Heart right ventricle (tissue), 16 donors: ENCODE results near the gene DSC3. TPM values are rescaled to one million over a fixed set of nuclear protein-coding genes. Genes with fewer than 3 reads are reported as not detected.

Experiments used
- ATAC-seq, 8 donors: fragments of 200-7000 bp; cut with Tn5 transposase; one replicate each; pipeline ENCODE4 v1.9.1; 2020; ENCODE audit warnings: mild to moderate bottlenecking in 8 of 8, moderate library complexity in 8 of 8, moderate number of reproducible peaks in 1 of 8
- DNase-seq, 2 donors: peaks; one replicate each; pipeline ENCODE4 v3.0.0-alpha.2; 2020
- H3K27ac ChIP-seq, 10 donors: fragments of 200-600 bp; sonication (generic) in 2 of 10; one replicate each; pipeline versions ENCODE4 v1.5.0 to v1.8.0; 2020 to 2022; ENCODE audit warnings: mild to moderate bottlenecking in 3 of 10
- H3K27me3 ChIP-seq, 7 donors: fragments of 200-600 bp; one replicate each; pipeline ENCODE4 v1.8.0; 2021 to 2022; ENCODE audit warnings: mild to moderate bottlenecking in 2 of 7
- H3K36me3 ChIP-seq, 9 donors: fragments of 200-600 bp; sonication (generic) in 1 of 9; one replicate each; pipeline versions ENCODE4 v1.5.0 to v1.8.0; 2020 to 2022; ENCODE audit warnings: mild to moderate bottlenecking in 2 of 9
- H3K4me1 ChIP-seq, 9 donors: fragments of 200-600 bp; sonication (generic) in 1 of 9; one replicate each; pipeline versions ENCODE4 v1.5.0 to v1.8.0; 2020 to 2022; ENCODE audit warnings: mild to moderate bottlenecking in 4 of 9
- H3K4me3 ChIP-seq, 10 donors: fragments of 200-600 bp; sonication (generic) in 2 of 10; one replicate each; pipeline versions ENCODE4 v1.5.0 to v1.8.0; 2020 to 2022; ENCODE audit warnings: mild to moderate bottlenecking in 7 of 10, moderate library complexity in 2 of 10
- H3K9me3 ChIP-seq, 11 donors: fragments of 200-600 bp in 10 of 11; sonication (generic) in 2 of 11; one replicate each; pipeline versions ENCODE4 v1.5.0 to v1.8.0; 2013 to 2022; ENCODE audit warnings: mild to moderate bottlenecking in 2 of 11, control low read depth in 1 of 11, moderate library complexity in 1 of 11
- CTCF ChIP-seq, 9 donors: fragments of 200-600 bp; sonication (generic) in 2 of 9; IDR thresholded peaks; one replicate each; pipeline versions ENCODE4 v1.5.0 to v1.8.0; 2021 to 2022; ENCODE audit warnings: antibody characterized with exemption in 9 of 9, mild to moderate bottlenecking in 5 of 9, moderate library complexity in 1 of 9
- WGBS, 2 donors: extraction: QIAGEN DNeasy Blood & Tissue Kit; methylation state at CpG; one replicate each; pipeline ENCODE4 v1.1.7; 2013; ENCODE audit warnings: inconsistent platforms in 1 of 2; 5-methylcytosine and 5-hydroxymethylcytosine counted together
- intact Hi-C, 10 donors: fragments of 100-400 bp; cut with DNase I; formaldehyde crosslinking; loops; one replicate each; pipeline versions ENCODE4 v1.11.1 to v1.14.2; 2022
- polyA plus RNA-seq, 2 donors: library from polyadenylated mRNA; stranded (reverse); fragments of 200-250 nt; gene quantifications; one replicate each; pipeline ENCODE4 v1.2.3, GENCODE V29; 2013
- total RNA-seq, 10 donors: library from RNA; stranded (reverse); fragmentation: NEBNext Ultra II Directional in 3 of 10; extraction: Animal tissue kit (Norgen Biotek cat#: 25700) in 3 of 10; gene quantifications; one replicate each; pipeline versions ENCODE4 v1.2.1 to v1.2.4, GENCODE V29; 2021 to 2023
- donor health status: Arrhythmogenic right ventricular cardiomyopathy.
- donor health status: ischemic (EF 13 %, LVEDD 7.1; RV severe dilation, severe dysfunction).
- donor health status: healthy with polysubstance abuse.
- donor health status: DM: no; HTN: yes; CAD: no.
- donor health status: DM: no; HTN: no; CAD: no.
- donor health status: ischemic (EF 25% LVEDD 6.9; RV normal size, moderate dysfunction).
- donor health status: ischemic (EF 25% LVEDD 5.7; RV mildly dilated, moderate dysfunction).
- donor health status: healthy.
- donor health status: DM: yes; HTN: yes; CAD: no.
- donor health status: Ischemic cardiomyopathy.
- donor health status: ischemic (EF 35%, LVEDD 5.7; RV mildly dilated, moderate dysfunction).
- donor health status: nonischemic (EF 11% LVEDD 7.7; RV severe dilation, severe dysfunction).
- donor health status: DM: yes; HTN: yes; CAD: no.
- donor health status: PGD.
- donor health status: ischemic (EF 29% LVEDD 5.4; RV normal size, mild dysfunction).
- donor health status: nonischemic (EF 23%, LVEDD 6.1; RV moderate dilation, normal function).

The DSC3 gene
- total and polyA plus RNA-seq, 12 donors: 0.04 to 0.44 (median 0.13) TPM; not detected in 3

DNA sequence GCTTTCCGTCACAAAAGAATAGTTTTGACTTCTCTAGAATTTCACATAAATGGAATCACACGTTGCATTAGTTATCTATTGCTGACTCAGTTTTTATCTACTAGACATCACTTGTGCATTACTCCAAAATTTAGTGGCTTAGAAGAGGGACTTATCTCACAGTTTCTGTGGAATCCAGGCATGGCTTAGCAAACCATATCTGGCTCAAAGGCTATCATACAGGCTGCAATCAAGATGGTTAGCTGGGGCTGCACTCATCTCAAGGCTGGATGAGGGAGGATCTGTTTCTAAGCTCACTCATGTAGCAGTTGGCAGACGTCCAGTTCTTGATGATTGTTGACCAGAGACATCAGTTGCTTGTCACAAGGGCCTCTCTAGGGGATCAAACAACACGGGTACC lies 6.6 kb upstream of the DSC3 start:
- 39% methylated on average over 4 of the region's 4 CpGs for WGBS, 2 donors
- no peak for ATAC-seq
- H3K9me3 ChIP-seq: peaks cover 0 to 4% (median 0%) of the 10 kb centered on the region in 11 donors
- no peak overlapping the region for H3K27ac ChIP-seq
- no peaks in the 10 kb centered on the region for H3K36me3 ChIP-seq
- no peak for DNase-seq
- intact Hi-C loops: no loop called here
- no peak for TF ChIP-seq CTCF (IDR thresholded peaks at IDR 0.05)
- H3K4me1 ChIP-seq: no peaks in the 10 kb centered on the region
- peaks cover 0 to 18% (median 9%) of the 10 kb centered on the region in 7 donors for H3K27me3 ChIP-seq
- no peak overlapping the region for H3K4me3 ChIP-seq

- Histone ChIP-seq H3K9me3 (no peaks in the 10 kb centered on the region), H3K27me3 (peaks cover 0 to 28% (median 18%) of the 10 kb centered on the region in 7 donors), H3K27ac (no peak overlapping the region), H3K36me3 (no peaks in the 10 kb centered on the region), H3K4me1 (no peaks in the 10 kb centered on the region), H3K4me3 (no peak overlapping the region)
- ATAC-seq (no peak), DNase-seq (no peak)
- intact Hi-C loops: no loop called here
- TF ChIP-seq CTCF (IDR thresholded peaks at IDR 0.05): no peak
- 46 to 57% methylated on average over 2 of the region's 2 CpGs for WGBS, 2 donors
Observed at GRCh38 chr18:31048216-31048615, 5.7 kb upstream of the DSC3 start.

- no peak for DNase-seq
- intact Hi-C loops: no loop called here
- no peak for TF ChIP-seq CTCF (IDR thresholded peaks at IDR 0.05)
- Histone ChIP-seq H3K27me3 (peaks cover 11 to 41% (median 30%) of the 10 kb centered on the region in 7 donors), H3K9me3 (no peaks in the 10 kb centered on the region), H3K4me3 (no peak overlapping the region), H3K36me3 (no peaks in the 10 kb centered on the region), H3K4me1 (peaks cover 0 to 12% (median 10%) of the 10 kb centered on the region in 9 donors), H3K27ac (no peak overlapping the region)
- ATAC-seq: no peak
Observed at GRCh38 chr18:31046916-31047315, 4.4 kb upstream of the DSC3 start.

DNA sequence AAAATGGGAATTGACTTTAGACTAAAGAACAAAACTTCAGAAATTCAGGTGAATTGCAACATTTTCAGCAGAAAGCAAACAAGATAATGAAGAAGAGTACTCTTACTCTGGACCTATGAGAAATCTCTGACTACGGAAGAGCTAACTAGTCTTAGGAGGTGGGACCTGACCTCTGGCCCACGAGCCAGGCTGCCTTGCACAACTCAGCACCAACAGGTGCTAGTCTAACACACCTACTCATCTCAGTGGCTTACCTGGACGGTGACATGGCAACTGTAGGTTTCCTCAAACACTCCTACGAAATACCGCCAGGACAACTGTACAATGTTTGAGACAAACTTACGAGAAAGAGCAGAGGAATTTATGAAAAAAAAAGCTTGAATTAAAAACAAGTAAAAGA lies 3.1 kb upstream of the DSC3 start:
- peaks cover 18 to 54% (median 43%) of the 10 kb centered on the region in 7 donors for H3K27me3 ChIP-seq
- H3K27ac ChIP-seq: no peak overlapping the region
- H3K4me3 ChIP-seq: no peak overlapping the region
- H3K9me3 ChIP-seq: no peaks in the 10 kb centered on the region
- WGBS, 2 donors: 91 to 94% methylated on average over 6 of the region's 6 CpGs
- no peak for TF ChIP-seq CTCF (IDR thresholded peaks at IDR 0.05)
- no peaks in the 10 kb centered on the region for H3K36me3 ChIP-seq
- peaks cover 0 to 25% (median 17%) of the 10 kb centered on the region in 9 donors for H3K4me1 ChIP-seq
- intact Hi-C loops: no loop called here
- ATAC-seq (no peak), DNase-seq (no peak)
